Measurements from ENCODE around the gene RPL5. TPM values are rescaled to one million over a fixed set of nuclear protein-coding genes. Genes with fewer than 3 reads are reported as not detected.

RPL5 gene
- total and polyA plus RNA-seq, 2 of the 8 experiments (the other 6 are each of a cell fraction or from before 2014, with no cell fraction given): 1,506 to 2,034 TPM

GRCh38 chr1:92851729-92852128 is 19.9 kb downstream of the RPL5 start (continued):
- TF ChIP-seq CTCF (IDR thresholded peaks at IDR 0.05; ENCODE audit: control extremely low read depth in 1 of 3, insufficient read depth in 1 of 3, low read depth in 1 of 3, low read length in 3 of 3): no peak
